Heart right ventricle (tissue), 16 donors: ENCODE measurements around the gene CALHM1. TPM values are rescaled to one million over a fixed set of nuclear protein-coding genes. Genes with fewer than 3 reads are reported as not detected.

Experiments
- ATAC-seq, 8 donors: fragments of 200-7000 bp; cut with Tn5 transposase; one replicate each; pipeline ENCODE4 v1.9.1; 2020; ENCODE audit warnings: mild to moderate bottlenecking in 8 of 8, moderate library complexity in 8 of 8, moderate number of reproducible peaks in 1 of 8
- DNase-seq, 2 donors: peaks; one replicate each; pipeline ENCODE4 v3.0.0-alpha.2; 2020
- H3K27ac ChIP-seq, 10 donors: fragments of 200-600 bp; sonication (generic) in 2 of 10; one replicate each; pipeline versions ENCODE4 v1.5.0 to v1.8.0; 2020 to 2022; ENCODE audit warnings: mild to moderate bottlenecking in 3 of 10
- H3K27me3 ChIP-seq, 7 donors: fragments of 200-600 bp; one replicate each; pipeline ENCODE4 v1.8.0; 2021 to 2022; ENCODE audit warnings: mild to moderate bottlenecking in 2 of 7
- H3K36me3 ChIP-seq, 9 donors: fragments of 200-600 bp; sonication (generic) in 1 of 9; one replicate each; pipeline versions ENCODE4 v1.5.0 to v1.8.0; 2020 to 2022; ENCODE audit warnings: mild to moderate bottlenecking in 2 of 9
- H3K4me1 ChIP-seq, 9 donors: fragments of 200-600 bp; sonication (generic) in 1 of 9; one replicate each; pipeline versions ENCODE4 v1.5.0 to v1.8.0; 2020 to 2022; ENCODE audit warnings: mild to moderate bottlenecking in 4 of 9
- H3K4me3 ChIP-seq, 10 donors: fragments of 200-600 bp; sonication (generic) in 2 of 10; one replicate each; pipeline versions ENCODE4 v1.5.0 to v1.8.0; 2020 to 2022; ENCODE audit warnings: mild to moderate bottlenecking in 7 of 10, moderate library complexity in 2 of 10
- H3K9me3 ChIP-seq, 11 donors: fragments of 200-600 bp in 10 of 11; sonication (generic) in 2 of 11; one replicate each; pipeline versions ENCODE4 v1.5.0 to v1.8.0; 2013 to 2022; ENCODE audit warnings: mild to moderate bottlenecking in 2 of 11, control low read depth in 1 of 11, moderate library complexity in 1 of 11
- WGBS, 2 donors: extraction: QIAGEN DNeasy Blood & Tissue Kit; methylation state at CpG; one replicate each; pipeline ENCODE4 v1.1.7; 2013; ENCODE audit warnings: inconsistent platforms in 1 of 2; 5-methylcytosine and 5-hydroxymethylcytosine counted together
- intact Hi-C, 10 donors: fragments of 100-400 bp; cut with DNase I; formaldehyde crosslinking; loops; one replicate each; pipeline versions ENCODE4 v1.11.1 to v1.14.2; 2022
- polyA plus RNA-seq, 2 donors: library from polyadenylated mRNA; stranded (reverse); fragments of 200-250 nt; gene quantifications; one replicate each; pipeline ENCODE4 v1.2.3, GENCODE V29; 2013
- total RNA-seq, 10 donors: library from RNA; stranded (reverse); fragmentation: NEBNext Ultra II Directional in 3 of 10; extraction: Animal tissue kit (Norgen Biotek cat#: 25700) in 3 of 10; gene quantifications; one replicate each; pipeline versions ENCODE4 v1.2.1 to v1.2.4, GENCODE V29; 2021 to 2023
- TF ChIP-seq, protein P1 (sequence below), 9 donors: fragments of 200-600 bp; sonication (generic) in 2 of 9; IDR thresholded peaks; one replicate each; pipeline versions ENCODE4 v1.5.0 to v1.8.0; 2021 to 2022; ENCODE audit warnings: antibody characterized with exemption in 9 of 9, mild to moderate bottlenecking in 5 of 9, moderate library complexity in 1 of 9
- donor health status: Arrhythmogenic right ventricular cardiomyopathy.
- donor health status: ischemic (EF 13 %, LVEDD 7.1; RV severe dilation, severe dysfunction).
- donor health status: healthy with polysubstance abuse.
- donor health status: DM: no; HTN: yes; CAD: no.
- donor health status: DM: no; HTN: no; CAD: no.
- donor health status: ischemic (EF 25% LVEDD 6.9; RV normal size, moderate dysfunction).
- donor health status: ischemic (EF 25% LVEDD 5.7; RV mildly dilated, moderate dysfunction).
- donor health status: healthy.
- donor health status: DM: yes; HTN: yes; CAD: no.
- donor health status: Ischemic cardiomyopathy.
- donor health status: ischemic (EF 35%, LVEDD 5.7; RV mildly dilated, moderate dysfunction).
- donor health status: nonischemic (EF 11% LVEDD 7.7; RV severe dilation, severe dysfunction).
- donor health status: DM: yes; HTN: yes; CAD: no.
- donor health status: PGD.
- donor health status: ischemic (EF 29% LVEDD 5.4; RV normal size, mild dysfunction).
- donor health status: nonischemic (EF 23%, LVEDD 6.1; RV moderate dilation, normal function).

The CALHM1 gene
- total and polyA plus RNA-seq, 12 donors: not detected

- DNase-seq (no peak), ATAC-seq (no peak)
- 92 to 95% methylated on average over 14 of the region's 14 CpGs for WGBS, 2 donors
- H3K4me3 ChIP-seq: no peak overlapping the region
- TF ChIP-seq, protein P1, sequence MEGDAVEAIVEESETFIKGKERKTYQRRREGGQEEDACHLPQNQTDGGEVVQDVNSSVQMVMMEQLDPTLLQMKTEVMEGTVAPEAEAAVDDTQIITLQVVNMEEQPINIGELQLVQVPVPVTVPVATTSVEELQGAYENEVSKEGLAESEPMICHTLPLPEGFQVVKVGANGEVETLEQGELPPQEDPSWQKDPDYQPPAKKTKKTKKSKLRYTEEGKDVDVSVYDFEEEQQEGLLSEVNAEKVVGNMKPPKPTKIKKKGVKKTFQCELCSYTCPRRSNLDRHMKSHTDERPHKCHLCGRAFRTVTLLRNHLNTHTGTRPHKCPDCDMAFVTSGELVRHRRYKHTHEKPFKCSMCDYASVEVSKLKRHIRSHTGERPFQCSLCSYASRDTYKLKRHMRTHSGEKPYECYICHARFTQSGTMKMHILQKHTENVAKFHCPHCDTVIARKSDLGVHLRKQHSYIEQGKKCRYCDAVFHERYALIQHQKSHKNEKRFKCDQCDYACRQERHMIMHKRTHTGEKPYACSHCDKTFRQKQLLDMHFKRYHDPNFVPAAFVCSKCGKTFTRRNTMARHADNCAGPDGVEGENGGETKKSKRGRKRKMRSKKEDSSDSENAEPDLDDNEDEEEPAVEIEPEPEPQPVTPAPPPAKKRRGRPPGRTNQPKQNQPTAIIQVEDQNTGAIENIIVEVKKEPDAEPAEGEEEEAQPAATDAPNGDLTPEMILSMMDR (IDR thresholded peaks at IDR 0.05): no peak
- H3K27ac ChIP-seq: no peak overlapping the region
- intact Hi-C loops: no loop called here
- H3K36me3 ChIP-seq: peaks cover 0 to 99% (median 43%) of the 10 kb centered on the region in 9 donors
- H3K4me1 ChIP-seq: peaks cover 4 to 44% (median 32%) of the 10 kb centered on the region in 9 donors
- no peaks in the 10 kb centered on the region for H3K27me3 ChIP-seq
- H3K9me3 ChIP-seq: no peaks in the 10 kb centered on the region
Observed at GRCh38 chr10:103440416-103440815, 18.3 kb downstream of the CALHM1 start.

DNA sequence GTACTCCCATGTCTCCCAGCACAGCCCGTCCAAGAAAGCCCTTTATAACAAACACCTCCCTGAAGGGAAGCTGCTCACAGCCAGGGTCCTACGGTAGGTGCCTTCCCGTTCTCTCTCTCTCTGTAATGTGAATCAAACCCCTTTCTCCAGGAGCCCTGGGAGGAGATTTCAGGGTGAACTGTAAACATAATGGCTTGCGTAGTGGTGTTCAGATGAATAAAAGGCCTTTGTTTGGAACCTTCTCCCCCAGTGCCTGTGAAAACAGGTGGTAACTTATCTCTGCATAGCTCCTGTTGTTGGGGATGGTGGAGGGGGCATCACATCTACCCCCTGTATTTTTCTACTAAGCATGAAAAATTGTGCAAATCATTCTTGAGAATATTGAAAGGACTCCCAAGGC, 18.9 kb downstream of the CALHM1 start:
- peaks cover 0 to 99% (median 45%) of the 10 kb centered on the region in 9 donors for H3K36me3 ChIP-seq
- H3K4me1 ChIP-seq: peaks cover 4 to 38% (median 26%) of the 10 kb centered on the region in 9 donors
- H3K4me3 ChIP-seq: no peak overlapping the region
- WGBS, 2 donors: 93 to 97% methylated on average over 4 of the region's 4 CpGs
- H3K27me3 ChIP-seq: no peaks in the 10 kb centered on the region
- H3K27ac ChIP-seq: no peak overlapping the region
- ATAC-seq (no peak), DNase-seq (no peak)
- no peaks in the 10 kb centered on the region for H3K9me3 ChIP-seq
- TF ChIP-seq, protein P1 (IDR thresholded peaks at IDR 0.05): no peak
- intact Hi-C loops: loop anchor here in 1 of 10 donors (1.0 kb wide), 1 partner anchor 20 kb away; no protein-coding TSS in a partner anchor

- no peaks in the 10 kb centered on the region for H3K27me3 ChIP-seq
- DNase-seq (peak; percentile 47 to 50), ATAC-seq (peak in 3 of 8 donors; percentile 34 to 68 (median 42))
- H3K27ac ChIP-seq: peak overlapping the region in 2 of 10 donors; percentile 23 to 24
- intact Hi-C loops: no loop called here
- no peaks in the 10 kb centered on the region for H3K9me3 ChIP-seq
- peaks cover 0 to 100% (median 36%) of the 10 kb centered on the region in 9 donors for H3K36me3 ChIP-seq
- H3K4me1 ChIP-seq: peaks cover 0 to 15% (median 0%) of the 10 kb centered on the region in 9 donors
- TF ChIP-seq, protein P1 (IDR thresholded peaks at IDR 0.05): no peak
- no peak overlapping the region for H3K4me3 ChIP-seq
- WGBS, 2 donors: 67 to 74% methylated on average over 2 of the region's 2 CpGs
Observed at GRCh38 chr10:103433858-103434257, 24.8 kb downstream of the CALHM1 start.

- no peak for ATAC-seq
Observed at GRCh38 chr10:103431902-103432301, 26.8 kb downstream of the CALHM1 start.

More at GRCh38 chr10:103431902-103432301, 26.8 kb downstream of the CALHM1 start:
- Histone ChIP-seq H3K4me1 (peaks cover 0 to 15% (median 0%) of the 10 kb centered on the region in 9 donors), H3K4me3 (no peak overlapping the region), H3K36me3 (peaks cover 0 to 100% (median 19%) of the 10 kb centered on the region in 9 donors), H3K9me3 (no peaks in the 10 kb centered on the region), H3K27ac (no peak overlapping the region), H3K27me3 (no peaks in the 10 kb centered on the region)
- WGBS, 2 donors: 76% methylated on average over 8 of the region's 8 CpGs
- TF ChIP-seq, protein P1 (IDR thresholded peaks at IDR 0.05): no peak
- no peak for DNase-seq
- intact Hi-C loops: no loop called here
